Fibroblast of villous mesenchyme (primary cell): ENCODE measurements around the gene SHH. TPM values are rescaled to one million over a fixed set of nuclear protein-coding genes. Genes with fewer than 3 reads are reported as not detected.

Experiments
- DNase-seq: peaks from one replicate; pipeline ENCODE4 v3.0.0-alpha.2; 2010; ENCODE audit warnings: low read depth
- H3K4me3 ChIP-seq: 2 replicates; pipeline ENCODE4 v1.5.1; 2011; ENCODE audit warnings: low read depth, mild to moderate bottlenecking, low read length
- CTCF ChIP-seq: IDR thresholded peaks from 2 replicates; pipeline ENCODE4 v1.5.1; 2012; ENCODE audit warnings: low read depth, mild to moderate bottlenecking, low read length; ENCODE audit not compliant: insufficient read depth
- total RNA-seq: library from RNA; depleted of rRNA; stranded (reverse); fragments of >200 nt; gene quantifications from 2 replicates; pipeline ENCODE4 v1.2.3, GENCODE V29; 2012

SHH gene
- total RNA-seq, 1 donor = not detected

- no peak for DNase-seq
- no peak for TF ChIP-seq CTCF
- no peak overlapping the region for H3K4me3 ChIP-seq
These were observed 60.9 kb downstream of the SHH start for GRCh38 chr7:155751409-155751808.

GRCh38 chr7:155750255-155751125 is 61.8 kb downstream of the SHH start:
- DNase-seq = no peak
- no peak overlapping the region for H3K4me3 ChIP-seq
- no peak for TF ChIP-seq CTCF

Other genes with a start within 250 kb of the SHH start
- gene RBM33, start 167.8 kb downstream of the SHH start, total RNA-seq = 22.9 and 23.7 TPM in 2 replicates